SK-N-MC (cell line): ENCODE measurements around the gene BAD.

Experiments
- DNase-seq: peaks from one replicate; pipeline ENCODE4 v3.0.0-alpha.2; 2011; ENCODE audit warnings: low read depth, low spot score
- H3K27ac ChIP-seq: fragments of 200-600 bp; sonication (generic); 2 replicates; pipeline ENCODE4 v1.5.1; 2016; ENCODE audit warnings: mixed run types
- H3K36me3 ChIP-seq: fragments of 200-600 bp; sonication (generic); 2 replicates; pipeline ENCODE4 v1.6.1; 2017; ENCODE audit warnings: antibody characterized with exemption, low read length, mixed read lengths; ENCODE audit not compliant: insufficient read depth
- H3K4me3 ChIP-seq: fragments of 200-600 bp; sonication (generic); 2 replicates; pipeline ENCODE4 v1.5.1; 2016
- H3K9ac ChIP-seq: fragments of 200-600 bp; sonication (generic); 2 replicates; pipeline ENCODE4 v1.8.0; 2017; ENCODE audit warnings: mixed run types, mixed read lengths; ENCODE audit not compliant: insufficient read length
- H3K9me3 ChIP-seq: fragments of 200-600 bp; sonication (generic); 2 replicates; pipeline ENCODE4 v1.6.1; 2017; ENCODE audit warnings: low read depth, mild to moderate bottlenecking, antibody characterized with exemption, low read length, moderate library complexity, mixed read lengths
- EZH2 ChIP-seq: fragments of 200-600 bp; sonication (generic); IDR thresholded peaks from one replicate; pipeline ENCODE4 v1.6.1; 2017; ENCODE audit warnings: antibody characterized with exemption
- FOXP2 ChIP-seq: optimal IDR thresholded peaks from 2 replicates; pipeline ENCODE3; 2011; ENCODE audit warnings: mild to moderate bottlenecking, moderate library complexity; ENCODE audit not compliant: insufficient read depth; ENCODE audit errors: extremely low read length, control extremely low read depth
- POLR2AphosphoS5 ChIP-seq: IDR thresholded peaks from 2 replicates; pipeline ENCODE4 v1.6.1; 2012; ENCODE audit warnings: mild to moderate bottlenecking, low read depth, low read length, borderline replicate concordance

The BAD gene

DNA sequence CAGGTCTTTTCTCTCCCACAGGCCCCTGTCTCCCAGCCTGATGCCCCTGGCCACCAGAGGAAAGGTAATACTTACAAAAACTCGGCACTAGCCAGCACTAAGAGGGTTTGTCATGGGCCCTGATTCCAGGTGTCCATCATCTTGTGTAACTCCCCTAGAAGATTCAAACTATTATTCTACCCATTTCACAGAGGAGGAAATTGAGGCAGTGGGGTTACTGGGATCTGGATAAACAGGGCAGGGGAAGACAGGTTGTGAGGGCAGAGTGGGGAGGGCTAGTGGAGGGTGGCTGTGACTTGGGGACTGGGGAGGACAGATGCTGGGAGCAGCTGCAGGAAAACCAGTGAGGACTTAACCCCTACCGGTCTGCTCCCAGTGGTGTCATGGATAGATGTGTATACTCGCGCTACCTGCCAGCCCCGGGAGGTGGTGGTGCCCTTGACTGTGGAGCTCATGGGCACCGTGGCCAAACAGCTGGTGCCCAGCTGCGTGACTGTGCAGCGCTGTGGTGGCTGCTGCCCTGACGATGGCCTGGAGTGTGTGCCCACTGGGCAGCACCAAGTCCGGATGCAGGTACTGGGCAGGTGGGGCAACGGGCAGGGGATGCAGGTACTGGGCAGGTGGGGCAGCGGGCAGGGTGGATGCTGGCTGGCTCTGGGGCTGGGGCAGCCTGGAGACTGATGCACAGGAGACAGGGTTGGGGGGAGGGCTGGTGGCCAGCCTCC lies 48.9 kb downstream of the BAD start:
- Histone ChIP-seq H3K27ac (no peak overlapping the region), H3K4me3 (peak overlapping the region; percentile 82), H3K36me3 (peaks cover 5% of the 10 kb centered on the region; the same call in 1 of the 2 replicates), H3K9ac (no peak overlapping the region), H3K9me3 (no peaks in the 10 kb centered on the region)
- TF ChIP-seq EZH2 (no peak), POLR2AphosphoS5 (no peak), FOXP2 (no peak)
- DNase-seq, result no peak

- H3K9ac ChIP-seq, result no peak overlapping the region
- peak overlapping the region; percentile 82 for H3K4me3 ChIP-seq
- no peaks in the 10 kb centered on the region for H3K9me3 ChIP-seq
- H3K36me3 ChIP-seq, result peaks cover 5% of the 10 kb centered on the region; the same call in 1 of the 2 replicates
- DNase-seq, result no peak
- no peak for TF ChIP-seq FOXP2
- TF ChIP-seq POLR2AphosphoS5, result peak; percentile 32; the same call in 1 of the 2 replicates
- H3K27ac ChIP-seq, result no peak overlapping the region; the same call in 1 of the 2 replicates
Observed at GRCh38 chr11:64234647-64235379, 49.7 kb downstream of the BAD start.

DNA sequence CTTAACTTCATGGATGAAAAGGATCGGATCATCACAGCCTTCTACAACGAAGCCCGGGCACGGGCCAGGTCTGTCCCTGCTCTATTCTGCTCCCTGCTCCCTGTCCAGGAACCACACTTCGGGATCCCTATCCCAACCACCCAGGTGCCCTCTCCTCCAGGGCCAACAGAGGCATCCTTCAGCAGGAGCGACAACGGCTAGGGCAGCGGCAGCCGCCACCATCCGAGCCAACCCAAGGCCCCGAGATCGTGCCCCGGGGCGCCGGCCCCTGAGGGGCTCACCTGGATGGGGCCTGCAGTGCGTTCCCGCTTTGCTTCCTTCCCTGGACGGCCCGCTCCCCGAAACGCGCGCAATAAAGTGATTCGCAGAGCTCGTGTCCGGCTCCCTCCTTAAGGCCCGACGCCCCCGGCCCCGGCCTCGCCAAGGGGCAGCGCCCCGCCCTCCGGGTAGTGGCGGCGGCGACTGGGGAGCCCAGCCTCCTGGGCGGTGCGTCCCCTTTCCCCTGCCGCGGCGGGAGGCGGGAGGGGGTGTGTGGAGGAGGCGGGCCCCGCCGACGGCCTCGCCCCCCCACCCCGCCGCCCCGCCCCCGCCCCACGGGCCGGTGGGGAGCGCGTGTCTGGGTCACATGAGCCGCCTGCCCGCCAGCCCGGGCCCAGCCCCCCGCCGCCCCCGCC lies 50.4 kb downstream of the BAD start, which contains the start of gene VEGFB:
TSS of gene VEGFB (plus strand) at position 672 of the 674 bp plus-strand sequence. CDS start 250 bp downstream, outside the sequence.
- no peak within 1 kb of the TSS; the same call in 1 of the 2 replicates for H3K27ac ChIP-seq
- TF ChIP-seq POLR2AphosphoS5 (peak; percentile 36; the same call in 1 of the 2 replicates), FOXP2 (no peak)
- peak within 1 kb of the TSS; percentile 83 for H3K4me3 ChIP-seq
- DNase-seq, result no peak
- H3K9ac ChIP-seq, result peak within 1 kb of the TSS; percentile 68
- peaks cover 5% of the 10 kb centered on the region; the same call in 1 of the 2 replicates for H3K36me3 ChIP-seq
- H3K9me3 ChIP-seq, result no peaks in the 10 kb centered on the region

DNA sequence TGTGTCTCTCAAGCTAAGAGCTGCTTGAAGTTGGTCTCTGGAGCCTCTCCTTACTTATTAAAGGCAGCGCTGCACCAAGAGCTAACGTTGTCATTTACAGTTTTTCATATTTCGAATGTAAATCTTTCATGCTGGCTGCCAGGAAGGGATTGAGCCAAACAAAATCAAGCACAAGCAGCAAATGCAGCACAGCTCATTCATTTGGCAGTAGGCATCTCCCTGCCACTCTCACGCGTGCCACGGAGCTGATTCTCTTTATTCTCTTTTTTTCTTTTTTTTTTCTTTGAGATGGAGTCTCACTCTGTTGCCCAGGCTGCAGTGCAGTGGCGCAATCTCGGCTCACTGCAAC lies 51.5 kb downstream of the BAD start:
- Histone ChIP-seq H3K9me3 (no peaks in the 10 kb centered on the region), H3K27ac (no peak overlapping the region; the same call in 1 of the 2 replicates), H3K4me3 (no peak overlapping the region), H3K36me3 (peaks cover 5% of the 10 kb centered on the region; the same call in 1 of the 2 replicates), H3K9ac (no peak overlapping the region)
- TF ChIP-seq POLR2AphosphoS5, result no peak
- DNase-seq, result no peak

- no peak overlapping the region; the same call in 1 of the 2 replicates for H3K27ac ChIP-seq
- TF ChIP-seq EZH2 (no peak), POLR2AphosphoS5 (no peak)
- H3K36me3 ChIP-seq, result peaks cover 2% of the 10 kb centered on the region; the same call in 1 of the 2 replicates
- H3K4me3 ChIP-seq, result no peak overlapping the region
- no peak overlapping the region for H3K9ac ChIP-seq
- no peak for DNase-seq
- H3K9me3 ChIP-seq, result no peaks in the 10 kb centered on the region
Observed at GRCh38 chr11:64232182-64232966, 52.1 kb downstream of the BAD start.

- DNase-seq, result no peak
- no peak overlapping the region for H3K9ac ChIP-seq
- H3K36me3 ChIP-seq, result no peaks in the 10 kb centered on the region
- H3K9me3 ChIP-seq, result no peaks in the 10 kb centered on the region
- H3K27ac ChIP-seq, result no peak overlapping the region
- no peak overlapping the region for H3K4me3 ChIP-seq
- TF ChIP-seq FOXP2 (no peak), EZH2 (no peak), POLR2AphosphoS5 (no peak)
Observed at GRCh38 chr11:64231546-64231945, 52.9 kb downstream of the BAD start.

- DNase-seq, result no peak
- peak overlapping the region; percentile 71 for H3K9ac ChIP-seq
- H3K4me3 ChIP-seq, result peak overlapping the region; percentile 94
- H3K27ac ChIP-seq, result 0 out of 2 replicates have a peak overlapping the region, but pooled peaks have one; percentile 50
- H3K9me3 ChIP-seq, result no peaks in the 10 kb centered on the region
- no peaks in the 10 kb centered on the region for H3K36me3 ChIP-seq
- no peak for TF ChIP-seq EZH2
- no peak for TF ChIP-seq FOXP2
- TF ChIP-seq POLR2AphosphoS5, result no peak
Observed at GRCh38 chr11:64230985-64231365, 53.5 kb downstream of the BAD start.
